ENCODE results near the gene KRT76. TPM values are rescaled to one million over a fixed set of nuclear protein-coding genes. Genes with fewer than 3 reads are reported as not detected.

KRT76 gene
- total RNA-seq, 1 donor from 2014 or later = not detected

DNA sequence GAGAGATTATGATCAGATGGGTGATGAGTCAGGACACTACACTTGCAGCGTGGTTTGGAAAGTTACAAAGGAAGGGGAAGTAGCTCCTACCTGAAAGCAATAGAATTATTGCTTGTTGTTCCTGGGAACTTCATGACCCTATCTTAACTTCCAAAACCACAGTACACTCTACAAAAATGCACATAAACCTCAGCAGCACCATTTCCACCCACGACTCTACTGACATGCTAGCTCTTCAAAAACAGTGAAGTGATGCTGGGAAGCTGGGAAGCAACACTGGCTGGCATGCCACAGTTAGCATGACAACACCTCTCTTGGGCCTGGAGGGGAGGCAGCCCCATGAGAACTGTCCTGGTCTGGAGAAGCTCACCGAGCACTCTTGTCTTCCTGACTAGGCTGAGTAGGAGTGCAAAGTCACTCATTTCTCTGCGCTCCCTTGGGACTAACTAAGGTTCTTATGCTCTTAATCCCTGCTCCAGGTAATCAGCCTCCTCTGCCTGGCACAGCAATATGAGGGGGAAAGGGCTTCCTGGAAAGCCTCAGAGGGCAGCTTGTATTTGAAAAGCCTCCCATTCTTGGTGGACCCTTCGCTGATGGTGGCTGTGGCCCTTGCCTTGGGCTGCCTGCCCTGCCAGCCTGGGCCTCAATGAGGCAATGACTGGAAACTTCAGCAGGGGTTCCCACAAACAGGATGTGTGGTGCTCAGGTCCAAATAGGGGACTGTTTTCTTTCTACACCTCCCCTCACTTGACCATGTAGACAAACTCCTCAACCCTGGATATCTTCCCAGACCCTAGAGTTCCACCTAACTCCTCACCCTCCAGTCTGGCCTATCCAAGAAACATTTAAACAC, 17.6 kb upstream of the KRT76 start:
- no peak for DNase-seq (ENCODE audit: low spot score in 2 of 2, unreplicated experiment in 2 of 2)
- no peak overlapping the region for H3K27ac Mint-ChIP-seq
- no peak overlapping the region for H3K4me3 Mint-ChIP-seq
- no peaks in the 10 kb centered on the region for H3K9me3 Mint-ChIP-seq
- no peaks in the 10 kb centered on the region for H3K36me3 Mint-ChIP-seq
- peaks cover 52% of the 10 kb centered on the region for H3K27me3 Mint-ChIP-seq (ENCODE audit: low read depth)
- no peaks in the 10 kb centered on the region for H3K4me1 Mint-ChIP-seq
- TF ChIP-seq, protein P1, sequence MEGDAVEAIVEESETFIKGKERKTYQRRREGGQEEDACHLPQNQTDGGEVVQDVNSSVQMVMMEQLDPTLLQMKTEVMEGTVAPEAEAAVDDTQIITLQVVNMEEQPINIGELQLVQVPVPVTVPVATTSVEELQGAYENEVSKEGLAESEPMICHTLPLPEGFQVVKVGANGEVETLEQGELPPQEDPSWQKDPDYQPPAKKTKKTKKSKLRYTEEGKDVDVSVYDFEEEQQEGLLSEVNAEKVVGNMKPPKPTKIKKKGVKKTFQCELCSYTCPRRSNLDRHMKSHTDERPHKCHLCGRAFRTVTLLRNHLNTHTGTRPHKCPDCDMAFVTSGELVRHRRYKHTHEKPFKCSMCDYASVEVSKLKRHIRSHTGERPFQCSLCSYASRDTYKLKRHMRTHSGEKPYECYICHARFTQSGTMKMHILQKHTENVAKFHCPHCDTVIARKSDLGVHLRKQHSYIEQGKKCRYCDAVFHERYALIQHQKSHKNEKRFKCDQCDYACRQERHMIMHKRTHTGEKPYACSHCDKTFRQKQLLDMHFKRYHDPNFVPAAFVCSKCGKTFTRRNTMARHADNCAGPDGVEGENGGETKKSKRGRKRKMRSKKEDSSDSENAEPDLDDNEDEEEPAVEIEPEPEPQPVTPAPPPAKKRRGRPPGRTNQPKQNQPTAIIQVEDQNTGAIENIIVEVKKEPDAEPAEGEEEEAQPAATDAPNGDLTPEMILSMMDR (IDR thresholded peaks at IDR 0.05; ENCODE audit: unreplicated experiment) = no peak

DNA sequence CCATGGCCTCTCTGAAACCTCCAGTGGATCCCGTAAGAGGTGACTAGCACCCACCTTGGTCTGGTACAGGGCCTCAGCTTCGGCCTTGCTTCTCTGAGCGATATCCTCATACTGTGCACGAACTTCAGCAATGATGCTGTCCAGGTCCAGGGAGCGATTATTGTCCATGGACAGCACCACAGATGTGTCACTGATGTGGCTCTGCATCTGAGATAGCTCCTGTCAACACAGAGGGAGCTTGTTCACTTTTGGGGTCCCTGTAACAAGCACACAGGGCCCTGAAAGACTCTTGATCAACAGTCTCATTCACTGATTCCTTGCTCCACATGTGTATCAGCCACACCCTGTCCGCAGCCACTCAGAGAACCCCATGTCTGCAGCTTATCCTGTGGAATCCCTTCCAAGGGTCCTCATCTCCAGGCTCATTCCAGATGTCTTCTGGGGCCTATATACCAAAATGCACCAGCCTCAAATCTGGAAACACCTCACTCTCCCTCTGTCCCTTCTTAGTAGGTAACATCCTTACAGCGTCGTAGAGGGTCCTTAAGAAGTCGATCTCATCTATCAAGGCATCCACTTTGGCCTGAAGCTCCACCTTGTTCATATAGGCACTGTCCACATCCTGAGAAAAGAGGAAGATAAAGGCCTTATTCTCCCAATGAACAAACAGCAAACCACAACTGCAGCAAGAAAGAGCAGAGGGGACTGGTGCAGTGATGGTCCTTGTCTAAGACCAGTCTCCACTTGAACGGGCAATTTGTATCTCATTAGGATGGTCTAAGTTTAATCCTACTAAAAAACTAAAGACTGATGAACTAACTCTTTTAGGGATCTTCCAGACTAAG, 15.3 kb upstream of the KRT76 start:
- peaks cover 65% of the 10 kb centered on the region for H3K27me3 Mint-ChIP-seq (ENCODE audit: low read depth)
- TF ChIP-seq, protein P1 (IDR thresholded peaks at IDR 0.05; ENCODE audit: unreplicated experiment) = no peak
- H3K4me3 Mint-ChIP-seq = no peak overlapping the region
- H3K36me3 Mint-ChIP-seq = no peaks in the 10 kb centered on the region
- DNase-seq (ENCODE audit: low spot score in 2 of 2, unreplicated experiment in 2 of 2) = no peak
- H3K4me1 Mint-ChIP-seq = peaks cover 7% of the 10 kb centered on the region
- no peaks in the 10 kb centered on the region for H3K9me3 Mint-ChIP-seq
- H3K27ac Mint-ChIP-seq = no peak overlapping the region

DNA sequence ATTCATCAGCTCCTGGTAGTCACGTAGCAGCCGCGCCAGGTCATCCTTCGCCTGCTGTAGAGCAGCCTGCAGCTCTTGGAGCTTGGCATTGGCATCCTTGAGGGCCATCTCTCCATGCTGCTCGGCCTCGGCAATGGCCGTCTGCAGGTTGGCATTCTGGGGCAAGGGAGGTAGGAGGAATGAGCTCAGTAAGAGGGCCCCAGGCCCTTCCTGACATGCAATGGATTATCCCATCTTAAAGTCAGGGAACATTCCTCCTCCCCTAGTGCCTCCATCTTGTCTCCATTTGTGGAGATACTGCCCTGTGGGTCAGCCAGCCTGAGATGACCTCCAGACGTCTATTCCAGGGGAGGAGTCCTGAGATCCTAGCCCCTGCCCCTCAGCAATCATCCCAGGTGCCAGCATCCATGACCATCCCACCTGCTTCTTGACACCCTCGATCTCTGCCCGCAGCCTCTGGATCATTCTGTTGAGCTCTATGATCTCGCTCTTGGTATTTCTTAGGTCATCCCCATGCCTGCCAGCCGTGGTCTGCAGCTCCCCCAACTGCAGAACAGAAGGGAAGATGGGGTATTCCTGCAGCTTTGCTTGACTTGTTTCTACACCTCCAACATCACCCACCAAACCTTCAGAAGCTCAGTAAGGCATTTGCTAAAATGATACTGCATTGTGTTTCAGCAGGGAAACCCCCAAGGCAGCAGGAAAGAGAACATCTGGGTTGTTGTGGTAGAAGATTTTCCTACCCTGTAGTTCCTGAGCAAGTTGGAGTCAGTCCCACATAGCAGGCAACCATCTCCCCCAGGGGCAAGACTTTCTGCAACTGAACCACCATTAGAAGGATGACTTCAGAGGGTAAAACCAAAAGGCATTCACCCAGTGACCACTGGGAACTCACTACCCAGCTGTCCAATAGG, 14.4 kb upstream of the KRT76 start:
- TF ChIP-seq, protein P1 (IDR thresholded peaks at IDR 0.05; ENCODE audit: unreplicated experiment) = no peak
- no peak for DNase-seq (ENCODE audit: low spot score in 2 of 2, unreplicated experiment in 2 of 2)
- H3K4me1 Mint-ChIP-seq = peaks cover 7% of the 10 kb centered on the region
- H3K4me3 Mint-ChIP-seq = no peak overlapping the region
- H3K9me3 Mint-ChIP-seq = no peaks in the 10 kb centered on the region
- peaks cover 65% of the 10 kb centered on the region for H3K27me3 Mint-ChIP-seq (ENCODE audit: low read depth)
- H3K36me3 Mint-ChIP-seq = no peaks in the 10 kb centered on the region
- H3K27ac Mint-ChIP-seq = no peak overlapping the region

DNA sequence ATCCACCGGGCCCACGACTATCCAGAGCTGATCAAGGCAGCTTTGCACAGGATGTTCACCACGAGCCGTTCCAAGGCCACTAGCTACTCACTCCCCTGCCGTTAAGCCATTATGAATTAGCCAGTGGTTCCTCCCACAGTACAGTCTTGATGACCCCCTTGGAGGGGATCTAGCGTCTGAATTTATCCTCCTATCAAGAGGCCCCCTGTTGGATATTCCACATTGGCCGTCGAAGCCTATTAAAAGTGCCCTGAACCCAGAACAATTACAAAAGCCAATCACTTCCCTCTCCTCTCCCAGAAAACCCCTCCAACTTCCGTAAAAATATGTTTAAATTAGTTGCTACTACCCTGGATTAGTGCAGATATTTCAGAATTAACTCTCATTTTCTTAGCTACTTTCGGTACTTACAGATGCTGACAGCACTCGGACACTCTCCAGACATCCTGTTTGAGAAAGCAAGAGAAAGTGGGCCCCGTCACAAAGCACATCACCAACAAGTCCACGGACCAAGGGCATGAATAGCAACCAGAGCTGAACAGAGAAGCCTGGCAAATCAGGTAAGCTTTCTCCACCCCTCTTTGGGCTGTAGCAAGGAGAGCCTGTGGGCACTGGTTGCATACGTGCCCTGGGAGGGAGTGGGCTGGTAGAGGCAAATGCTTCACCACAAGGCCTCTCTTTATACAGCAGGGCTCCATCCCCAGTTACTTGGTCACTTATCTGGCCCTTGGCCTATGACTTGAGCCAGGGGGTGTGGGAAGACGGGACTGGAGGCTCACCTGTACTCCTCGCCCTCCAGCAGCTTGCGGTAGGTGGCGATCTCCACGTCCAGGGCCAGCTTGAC, 13.5 kb upstream of the KRT76 start:
- H3K4me1 Mint-ChIP-seq = peaks cover 7% of the 10 kb centered on the region
- DNase-seq (ENCODE audit: low spot score in 2 of 2, unreplicated experiment in 2 of 2) = no peak
- peaks cover 2% of the 10 kb centered on the region for H3K9me3 Mint-ChIP-seq
- TF ChIP-seq, protein P1 (IDR thresholded peaks at IDR 0.05; ENCODE audit: unreplicated experiment) = no peak
- H3K27ac Mint-ChIP-seq = no peak overlapping the region
- H3K4me3 Mint-ChIP-seq = no peak overlapping the region
- H3K36me3 Mint-ChIP-seq = no peaks in the 10 kb centered on the region
- peaks cover 64% of the 10 kb centered on the region for H3K27me3 Mint-ChIP-seq (ENCODE audit: low read depth)
